ENCODE results near the gene WHAMM. TPM values are rescaled to one million over a fixed set of nuclear protein-coding genes. Genes with fewer than 3 reads are reported as not detected.

The WHAMM gene
- total RNA-seq, 6 experiments from 2014 or later: 3.7 to 6.5 (median 4.7) TPM

GRCh38 chr15:82767163-82767829 lies 42.1 kb upstream of the WHAMM start:
- H3K4me1 ChIP-seq: no peaks in the 10 kb centered on the region
- ATAC-seq (no peak), DNase-seq (no peak)
- H3K27me3 ChIP-seq: no peaks in the 10 kb centered on the region
- no peaks in the 10 kb centered on the region for H3K9me3 ChIP-seq
- TF ChIP-seq CTCF (IDR thresholded peaks at IDR 0.05) (no peak), POLR2A (IDR thresholded peaks at IDR 0.05) (no peak)
- intact Hi-C loops (cut with DNase I): no loop called here
- WGBS (ENCODE audit: insufficient coverage, low coverage, low lambda C conversion rate, missing lambda C conversion rate): no CpG with 5 or more reads among the region's 2 CpGs
- H3K27ac ChIP-seq: no peak overlapping the region
- H3K36me3 ChIP-seq: peaks cover 0 to under 1% (median 0%) of the 10 kb centered on the region in 4 donors
- no peak overlapping the region for H3K4me3 ChIP-seq

- H3K4me1 ChIP-seq: no peaks in the 10 kb centered on the region
- TF ChIP-seq CTCF (IDR thresholded peaks at IDR 0.05) (no peak), POLR2A (IDR thresholded peaks at IDR 0.05) (no peak)
- WGBS (ENCODE audit: insufficient coverage, low coverage, low lambda C conversion rate, missing lambda C conversion rate): 81% methylated on average over 4 of the region's 4 CpGs
- ATAC-seq (peak in 1 of 4 donors; percentile 73), DNase-seq (no peak)
- no peak overlapping the region for H3K27ac ChIP-seq
- H3K36me3 ChIP-seq: no peaks in the 10 kb centered on the region
- intact Hi-C loops (cut with DNase I): no loop called here
- no peaks in the 10 kb centered on the region for H3K9me3 ChIP-seq
- H3K4me3 ChIP-seq: no peak overlapping the region
- H3K27me3 ChIP-seq: no peaks in the 10 kb centered on the region
These were observed 40.9 kb upstream of the WHAMM start for GRCh38 chr15:82768414-82769054.

GRCh38 chr15:82771789-82772607 lies 37.4 kb upstream of the WHAMM start:
- TF ChIP-seq CTCF (IDR thresholded peaks at IDR 0.05): no peak
- no peak for TF ChIP-seq POLR2A (IDR thresholded peaks at IDR 0.05)
- Histone ChIP-seq H3K4me3 (no peak overlapping the region), H3K9me3 (no peaks in the 10 kb centered on the region), H3K27me3 (no peaks in the 10 kb centered on the region), H3K4me1 (no peaks in the 10 kb centered on the region), H3K27ac (no peak overlapping the region), H3K36me3 (no peaks in the 10 kb centered on the region)
- intact Hi-C loops (cut with DNase I): no loop called here
- peak in 1 of 4 donors; percentile 35 for ATAC-seq
- 89% methylated on average over 8 of the region's 12 CpGs for WGBS (ENCODE audit: insufficient coverage, low coverage, low lambda C conversion rate, missing lambda C conversion rate)
- DNase-seq: no peak

GRCh38 chr15:82774496-82774895 lies 34.9 kb upstream of the WHAMM start:
- Histone ChIP-seq H3K27me3 (no peaks in the 10 kb centered on the region), H3K4me3 (no peak overlapping the region), H3K4me1 (no peaks in the 10 kb centered on the region), H3K9me3 (no peaks in the 10 kb centered on the region), H3K36me3 (no peaks in the 10 kb centered on the region), H3K27ac (no peak overlapping the region)
- intact Hi-C loops (cut with DNase I): no loop called here
- 24% methylated on average over 4 of the region's 7 CpGs for WGBS (ENCODE audit: insufficient coverage, low coverage, low lambda C conversion rate, missing lambda C conversion rate)
- ATAC-seq: no peak
- TF ChIP-seq POLR2A (IDR thresholded peaks at IDR 0.05) (no peak), CTCF (IDR thresholded peaks at IDR 0.05) (no peak)
- DNase-seq: no peak
